K562 (cell line): ENCODE data around the gene DIAPH1. TPM values are rescaled to one million over a fixed set of nuclear protein-coding genes. Genes with fewer than 3 reads are reported as not detected.

Source experiments
- ATAC-seq: fragments of 200-7000 bp; cut with Tn5 transposase; 3 replicates; pipeline ENCODE4 v1.9.1; 2020; ENCODE audit warnings: moderate library complexity
- BruUV-seq: library from RNA; stranded (reverse); fragments of 400-500 nt; replicated peaks from 2 replicates; lab custom pipeline; 2021; lab: Mats Ljungman, UMichigan
- CTCF ChIA-PET: fragments of 300-600 bp; formaldehyde crosslinking; extraction: SDS; loops from one replicate; lab custom pipeline; 2021; ENCODE audit warnings: low intra/inter-chr PET ratio; lab: Yijun Ruan, JAX
- POLR2A ChIA-PET: fragments of 300-600, 350-650 bp; sonication (Branson Sonifier 250); formaldehyde crosslinking; extraction: SDS; loops from one replicate; lab custom pipeline; 2021; ENCODE audit warnings: antibody characterized with exemption, inconsistent platforms; lab: Yijun Ruan, JAX
- DNase-seq, 4 experiments: peaks; one replicate each; pipeline versions ENCODE4 v3.0.0 to v3.0.0-alpha.2; 2011 to 2018; ENCODE audit warnings: low spot score in 3 of 4, mixed read lengths in 3 of 4; ENCODE audit errors: extremely low read depth in 1 of 4
- FAIRE-seq: peaks from 2 replicates; lab custom pipeline; 2011; peaks lifted over from hg19 to GRCh38; lab: Jason Lieb, UNC
- H2AFZ ChIP-seq: 2 replicates; pipeline ENCODE4 v1.6.0; 2011; ENCODE audit warnings: low read depth, low read length, control low read depth, inconsistent platforms
- H3K27ac ChIP-seq: fragments of 200-600 bp; 3 replicates; pipeline ENCODE4 v1.8.0; 2011; ENCODE audit warnings: low read depth, mild to moderate bottlenecking, control low read depth, inconsistent platforms, low read length, moderate library complexity, mixed read lengths; ENCODE audit errors: extremely low read depth
- H3K27me3 ChIP-seq, 2 experiments: fragments of 300-600 bp in 1 of 2; 2 replicates in 1 of 2; 3 replicates in 1 of 2; pipeline versions ENCODE4 v1.6.0 to v1.8.0; 2011; ENCODE audit warnings: inconsistent platforms in 2 of 2, low read length in 2 of 2, mild to moderate bottlenecking in 1 of 2, mixed read lengths in 1 of 2, moderate library complexity in 1 of 2; ENCODE audit not compliant: control insufficient read depth in 2 of 2, insufficient read depth in 2 of 2
- H3K36me3 ChIP-seq: fragments of 300-600 bp; 3 replicates; pipeline ENCODE4 v1.8.0; 2011; ENCODE audit warnings: mild to moderate bottlenecking, low read length, inconsistent platforms; ENCODE audit not compliant: control insufficient read depth, insufficient read depth
- H3K4me1 ChIP-seq, 2 experiments: fragments of 200-600 bp in 1 of 2; replicated peaks in 1 of 2; 2 replicates in 1 of 2; 3 replicates in 1 of 2; pipeline versions ENCODE4 v1.5.1 to v1.8.0; 2011; ENCODE audit warnings: inconsistent platforms in 2 of 2, low read length in 2 of 2, mild to moderate bottlenecking in 1 of 2, mixed read lengths in 1 of 2, moderate library complexity in 1 of 2; ENCODE audit not compliant: control insufficient read depth in 2 of 2, insufficient read depth in 2 of 2
- H3K4me2 ChIP-seq: 2 replicates; pipeline ENCODE4 v1.6.1; 2011; ENCODE audit warnings: low read length, control low read depth, inconsistent platforms, mixed read lengths; ENCODE audit not compliant: insufficient read depth
- H3K4me3 ChIP-seq: fragments of 200-600 bp; sonication (generic), shearing (Covaris generic); 2 replicates; pipeline ENCODE4 v1.5.1; 2016; ENCODE audit warnings: control low read depth, inconsistent platforms
- H3K79me2 ChIP-seq: fragments of 200-600 bp; 3 replicates; pipeline ENCODE4 v1.8.0; 2011; ENCODE audit warnings: low read length, inconsistent platforms; ENCODE audit not compliant: control insufficient read depth, insufficient read depth
- H3K9ac ChIP-seq, 2 experiments: 2 replicates each; pipeline versions ENCODE4 v1.6.0 to v1.6.1; 2011; ENCODE audit warnings: low read depth in 2 of 2, low read length in 2 of 2, control low read depth in 1 of 2, inconsistent platforms in 1 of 2, mild to moderate bottlenecking in 1 of 2, mixed read lengths in 1 of 2; ENCODE audit not compliant: insufficient read depth in 1 of 2
- H3K9me1 ChIP-seq: one replicate; pipeline ENCODE4 v1.6.0; 2011; ENCODE audit warnings: inconsistent platforms, mild to moderate bottlenecking, low read length, moderate library complexity; ENCODE audit not compliant: control insufficient read depth, insufficient read depth
- H3K9me3 ChIP-seq: replicated peaks from 2 replicates; pipeline ENCODE4 v1.5.1; 2011; ENCODE audit warnings: low read depth, low read length, inconsistent platforms; ENCODE audit not compliant: control insufficient read depth, insufficient read depth
- H4K20me1 ChIP-seq: replicated peaks from 2 replicates; pipeline ENCODE4 v1.6.1; 2011; ENCODE audit warnings: low read length, inconsistent platforms, mixed read lengths; ENCODE audit not compliant: control insufficient read depth, insufficient read depth
- EHMT2 ChIP-seq: fragments of 450-650 bp; IDR thresholded peaks from 2 replicates; pipeline ENCODE4 v1.6.1; 2018; ENCODE audit warnings: antibody characterized with exemption
- GATAD2B ChIP-seq: fragments of 450-650 bp; IDR thresholded peaks from 2 replicates; pipeline ENCODE4 v1.6.1; 2017; ENCODE audit warnings: mild to moderate bottlenecking, borderline replicate concordance
- HIVEP1 ChIP-seq: fragments of 250-450 bp; sonication (Bioruptor Pico); IDR thresholded peaks from 2 replicates; pipeline ENCODE4 v1.4.0; 2020; ENCODE audit warnings: mild to moderate bottlenecking
- KDM1A ChIP-seq, 2 experiments: fragments of 450-650 bp; IDR thresholded peaks; 2 replicates each; pipeline ENCODE4 v1.6.1; 2016; ENCODE audit warnings: mild to moderate bottlenecking in 2 of 2
- NRF1 ChIP-seq, 2 experiments: fragments of 450-650 bp; IDR thresholded peaks in 1 of 2; conservative IDR thresholded peaks in 1 of 2; 2 replicates each; pipeline ENCODE4 v1.6.1; 2014; ENCODE audit warnings: mild to moderate bottlenecking in 2 of 2
- SMARCE1 ChIP-seq: fragments of 450-650 bp; IDR thresholded peaks from 2 replicates; pipeline ENCODE4 v1.7.1; 2016; ENCODE audit warnings: mild to moderate bottlenecking
- SRF ChIP-seq, 2 experiments: fragments of 250-450, 450-650 bp in 1 of 2; sonication (Bioruptor Pico) in 1 of 2; sonication (generic) in 1 of 2; formaldehyde crosslinking; IDR thresholded peaks; 2 replicates each; pipeline versions ENCODE4 v1.5.0 to v1.5.1; 2020 to 2022; ENCODE audit warnings: mild to moderate bottlenecking in 1 of 2, missing genetic modification reagents in 1 of 2
- TAL1 ChIP-seq: fragments of 450-650 bp; IDR thresholded peaks from 2 replicates; pipeline ENCODE4 v1.6.1; 2016; ENCODE audit warnings: mild to moderate bottlenecking
- TEAD4 ChIP-seq, 2 experiments: sonication (generic) in 1 of 2; formaldehyde crosslinking in 1 of 2; IDR thresholded peaks; 2 replicates each; pipeline versions ENCODE4 v1.6.1 to v1.8.0; 2012 to 2022; ENCODE audit warnings: borderline replicate concordance in 1 of 2, inconsistent platforms in 1 of 2, low read length in 1 of 2, mild to moderate bottlenecking in 1 of 2, missing genetic modification reagents in 1 of 2
- TFE3 ChIP-seq: fragments of 450-650 bp; formaldehyde crosslinking; IDR thresholded peaks from 2 replicates; pipeline ENCODE4 v1.4.0; 2020; ENCODE audit warnings: mild to moderate bottlenecking, mixed read lengths
- U2AF1 ChIP-seq: fragments of 200-400 bp; formaldehyde crosslinking; optimal IDR thresholded peaks from 2 replicates; pipeline ENCODE3; 2017; ENCODE audit warnings: mild to moderate bottlenecking, low read depth, low read length, moderate library complexity
- USF2 ChIP-seq: sonication (generic); formaldehyde crosslinking; IDR thresholded peaks from 2 replicates; pipeline ENCODE4 v1.5.0; 2020; ENCODE audit warnings: missing genetic modification reagents
- XRCC3 ChIP-seq: fragments of 450-650 bp; IDR thresholded peaks from 2 replicates; pipeline ENCODE4 v1.6.1; 2017; ENCODE audit warnings: mild to moderate bottlenecking, moderate library complexity
- WGBS: fragments of 100-300 bp; shearing (Covaris generic); methylation state at CpG from one replicate; pipeline ENCODE4 v1.1.6; 2016; ENCODE audit warnings: low coverage, mixed read lengths; ENCODE audit not compliant: insufficient coverage; ENCODE audit errors: missing lambda C conversion rate; 5-methylcytosine and 5-hydroxymethylcytosine counted together
- in situ Hi-C: fragments of 300-500 bp; cut with MboI; formaldehyde crosslinking; loops from 4 replicates; pipeline ENCODE4 v1.15.0; 2018; ENCODE audit warnings: inconsistent platforms, mixed read lengths
- intact Hi-C: fragments of 100-400 bp; cut with micrococcal nuclease; formaldehyde crosslinking; loops from 2 replicates; pipeline ENCODE4 v1.14.2; 2022
- polyA plus RNA-seq, 8 experiments: library from polyadenylated mRNA; depleted of rRNA in 4 of 8; stranded (reverse) in 5 of 8; unstranded in 3 of 8; fragments of >200 nt; fragmentation: Nextera tagmentation in 2 of 8; fragmentation: Illumina TruSeq in 1 of 8; extraction: Ambion mirVana in 2 of 8; extraction: Trizol in 1 of 8; gene quantifications; 2 replicates each; pipeline versions ENCODE4 v1.2.1 to v1.2.3, GENCODE V29; 2011 to 2014; ENCODE audit warnings: inconsistent platforms in 1 of 8, missing spikeins in 1 of 8
- total RNA-seq, 7 experiments: library from RNA; depleted of rRNA in 6 of 7; stranded (reverse); fragments of >200 nt in 6 of 7; fragmentation: Illumina TruSeq in 2 of 7; extraction: Trizol in 2 of 7; gene quantifications; 2 replicates each; pipeline versions ENCODE4 v1.2.1 to v1.2.3, GENCODE V29; 2011 to 2021; ENCODE audit warnings: low replicate concordance in 1 of 7

The DIAPH1 gene
- total and polyA plus RNA-seq, 9 of the 15 experiments (the other 6 are each of a cell fraction or from before 2014, with no cell fraction given), result 60.8 to 328 (median 97.8) TPM

- no peak for ATAC-seq
- intact Hi-C loops, result no loop called here
- H3K4me2 ChIP-seq, result no peak overlapping the region
These were observed 126.5 kb downstream of the DIAPH1 start for GRCh38 chr5:141492168-141492885.

More at GRCh38 chr5:141492168-141492885, 126.5 kb downstream of the DIAPH1 start:
- H3K4me1 ChIP-seq, result peaks cover 0 to 15% of the 10 kb centered on the region in 2 experiments; a peak in 2 of 5 replicates
- H3K9ac ChIP-seq, result no peak overlapping the region
- CTCF ChIA-PET, result no interaction called here
- H3K4me3 ChIP-seq, result no peak overlapping the region
- no peaks in the 10 kb centered on the region for H3K36me3 ChIP-seq
- DNase-seq, result no peak
- no peak overlapping the region for H2AFZ ChIP-seq
- TF ChIP-seq EHMT2 (no peak), NRF1 (conservative IDR thresholded peaks at IDR 0.05 in 1 of 2, IDR thresholded peaks at IDR 0.05 in 1 of 2) (no peak), GATAD2B (no peak), SRF (CRISPR knock-in tag; IDR thresholded peaks at IDR 0.05) (no peak), TFE3 (CRISPR knock-in tag) (no peak), KDM1A (IDR thresholded peaks at IDR 0.05) (no peak), TEAD4 (IDR thresholded peaks at IDR 0.05; ENCODE audit: low read length) (no peak), TEAD4 (CRISPR knock-in tag; IDR thresholded peaks at IDR 0.05; ENCODE audit: borderline replicate concordance) (no peak), HIVEP1 (CRISPR knock-in tag) (no peak), SMARCE1 (no peak), U2AF1 (no peak), XRCC3 (no peak), TAL1 (no peak), USF2 (no peak)
- POLR2A ChIA-PET, result interaction anchor here (0.6 to 1.4 kb wide), 5 partner anchors 9 to 1076 kb away, joined by 3 to 5 read pairs (median 4); no protein-coding TSS in a partner anchor
- FAIRE-seq, result no peak
- 16% methylated on average over 62 of the region's 68 CpGs for WGBS
- peaks cover 44 to 86% of the 10 kb centered on the region in 2 experiments for H3K27me3 ChIP-seq
- no peaks in the 10 kb centered on the region for H3K9me3 ChIP-seq
- no peaks in the 10 kb centered on the region for H3K79me2 ChIP-seq
- BruUV-seq, result no TSS peak
- H4K20me1 ChIP-seq, result 0 out of 2 replicates have a peak, but pooled peaks cover 5% of the 10 kb centered on the region
- H3K9me1 ChIP-seq, result no peaks in the 10 kb centered on the region
- H3K27ac ChIP-seq, result no peak overlapping the region
- in situ Hi-C loops, result no loop called here
